Panc1 (cell line): Measurements from ENCODE around the gene DCTN5. TPM values are rescaled to one million over a fixed set of nuclear protein-coding genes. Genes with fewer than 3 reads are reported as not detected.

Experiments used
- ATAC-seq: fragments of 200-7000 bp; cut with Tn5 transposase; 2 replicates; pipeline ENCODE4 v1.9.1; 2020; ENCODE audit warnings: mild to moderate bottlenecking, moderate library complexity
- BruUV-seq: library from RNA; stranded (reverse); fragments of 400-500 nt; replicated peaks from 2 replicates; lab custom pipeline; 2021; lab: Mats Ljungman, UMichigan
- CTCF ChIA-PET: fragments of 300-600 bp; sonication (Branson Sonifier 250); formaldehyde crosslinking; loops from one replicate; lab custom pipeline; 2022; ENCODE audit warnings: antibody characterized with exemption; lab: Charles Lee
- POLR2A ChIA-PET: fragments of 300-600 bp; sonication (Branson Sonifier 250); formaldehyde crosslinking; loops from one replicate; lab custom pipeline; 2022; ENCODE audit warnings: antibody characterized with exemption; lab: Charles Lee
- DNase-seq: peaks from one replicate; pipeline ENCODE4 v3.0.0-alpha.2; 2010; ENCODE audit warnings: low read depth, low spot score
- H3K27ac ChIP-seq: 2 replicates; pipeline ENCODE4 v1.5.1; 2011; ENCODE audit warnings: mild to moderate bottlenecking, low read length, inconsistent platforms
- H3K27me3 ChIP-seq: fragments of 200-500 bp; sonication (Bioruptor generic); 2 replicates; pipeline ENCODE4 v1.6.0; 2014; ENCODE audit warnings: low read length, inconsistent platforms; ENCODE audit not compliant: control insufficient read depth, insufficient read depth
- H3K36me3 ChIP-seq: fragments of 200-500 bp; sonication (Bioruptor generic); 2 replicates; pipeline ENCODE4 v1.5.1; 2014; ENCODE audit warnings: inconsistent platforms, mild to moderate bottlenecking, low read length, moderate library complexity; ENCODE audit not compliant: control insufficient read depth, insufficient read depth
- H3K4me1 ChIP-seq: 2 replicates; pipeline ENCODE4 v1.5.1; 2011; ENCODE audit warnings: inconsistent platforms, mild to moderate bottlenecking, low read length, moderate library complexity; ENCODE audit not compliant: control insufficient read depth, insufficient read depth
- H3K4me3 ChIP-seq, 2 experiments: 2 replicates each; pipeline ENCODE4 v1.5.1; 2011 to 2012; ENCODE audit warnings: low read depth in 2 of 2, low read length in 2 of 2, mild to moderate bottlenecking in 2 of 2, inconsistent platforms in 1 of 2, moderate library complexity in 1 of 2
- H3K9me3 ChIP-seq: fragments of 200-500 bp; sonication (Bioruptor generic); 2 replicates; pipeline ENCODE4 v1.5.1; 2014; ENCODE audit warnings: low read depth, mild to moderate bottlenecking, inconsistent platforms, low read length, moderate library complexity; ENCODE audit not compliant: control insufficient read depth, insufficient read depth
- POLR2AphosphoS5 ChIP-seq: IDR thresholded peaks from 2 replicates; pipeline ENCODE4 v1.6.1; 2012; ENCODE audit warnings: mild to moderate bottlenecking, low read depth, low read length, moderate library complexity
- SIN3A ChIP-seq: IDR thresholded peaks from 2 replicates; pipeline ENCODE4 v1.6.1; 2012; ENCODE audit warnings: low read depth, mild to moderate bottlenecking, low read length, moderate library complexity, borderline replicate concordance; ENCODE audit not compliant: insufficient read depth
- TCF7L2 ChIP-seq: IDR thresholded peaks from 2 replicates; pipeline ENCODE4 v1.6.1; 2011; ENCODE audit warnings: mild to moderate bottlenecking, low read depth, low read length, inconsistent platforms
- in situ Hi-C: cut with HindIII; loops from 2 replicates; pipeline ENCODE4 v1.10.0; 2016; ENCODE audit warnings: low sequenced_read_pairs, low pct_unique_long_range_greater_than_20kb
- intact Hi-C: fragments of 100-400 bp; cut with micrococcal nuclease; formaldehyde crosslinking; loops from one replicate; pipeline ENCODE4 v1.10.0; 2022; ENCODE audit not compliant: unreplicated experiment
- total RNA-seq: library from RNA; stranded (reverse); gene quantifications from one replicate; pipeline ENCODE4 v1.2.1, GENCODE V29; 2021; ENCODE audit not compliant: unreplicated experiment
- TF ChIP-seq, protein P1 (sequence below): fragments of 450-650 bp; IDR thresholded peaks from 2 replicates; pipeline ENCODE4 v1.5.1; 2017; ENCODE audit warnings: mild to moderate bottlenecking
- TF ChIP-seq, protein P2 (sequence below), 2 experiments: IDR thresholded peaks; 2 replicates each; pipeline ENCODE4 v1.6.1; 2011 to 2012; ENCODE audit warnings: low read depth in 2 of 2, control low read depth in 1 of 2, low read length in 1 of 2, mild to moderate bottlenecking in 1 of 2, moderate library complexity in 1 of 2; ENCODE audit not compliant: insufficient read depth in 1 of 2

The DCTN5 gene
- total RNA-seq, 1 experiment from 2014 or later: 72.9 TPM

DNA sequence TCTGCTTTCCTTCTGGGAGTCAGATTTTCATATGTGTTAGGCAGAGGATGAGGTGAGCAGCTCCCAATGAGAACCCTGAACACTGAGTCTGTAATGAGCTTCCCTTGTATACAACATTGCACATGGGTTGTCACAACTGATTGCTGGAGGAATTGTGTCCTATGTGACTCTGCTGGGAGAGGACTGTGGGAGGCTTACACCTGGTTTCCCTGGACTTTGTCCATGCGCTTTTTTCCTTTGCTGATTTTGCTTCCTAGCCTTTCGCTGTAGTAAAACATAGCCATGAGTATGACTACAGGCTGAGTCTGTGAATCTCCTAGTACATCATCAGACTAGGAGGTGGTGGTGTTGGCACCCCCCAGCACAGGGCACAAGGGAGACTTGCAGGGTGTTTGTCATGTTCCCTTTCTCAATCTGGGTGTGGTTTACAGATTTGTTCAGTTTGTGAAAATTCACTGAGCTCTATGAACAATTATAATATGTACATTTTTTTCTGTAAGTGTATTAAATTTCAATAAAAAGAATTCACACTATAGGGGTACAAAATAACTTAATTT lies 35.7 kb downstream of the DCTN5 start:
- in situ Hi-C loops (no loop called here), intact Hi-C loops (no loop called here)
- peaks cover 29% of the 10 kb centered on the region for H3K4me1 ChIP-seq
- no peaks in the 10 kb centered on the region for H3K27me3 ChIP-seq
- no peak overlapping the region for H3K4me3 ChIP-seq
- H3K36me3 ChIP-seq: peaks cover 15% of the 10 kb centered on the region
- CTCF ChIA-PET: no interaction called here
- H3K27ac ChIP-seq: peak overlapping the region; percentile 95; the same call in 1 of the 2 replicates
- BruUV-seq: no TSS peak
- ATAC-seq: no peak
- no peak for TF ChIP-seq POLR2AphosphoS5
- TF ChIP-seq TCF7L2: no peak
- TF ChIP-seq SIN3A: no peak
- TF ChIP-seq, protein P1, sequence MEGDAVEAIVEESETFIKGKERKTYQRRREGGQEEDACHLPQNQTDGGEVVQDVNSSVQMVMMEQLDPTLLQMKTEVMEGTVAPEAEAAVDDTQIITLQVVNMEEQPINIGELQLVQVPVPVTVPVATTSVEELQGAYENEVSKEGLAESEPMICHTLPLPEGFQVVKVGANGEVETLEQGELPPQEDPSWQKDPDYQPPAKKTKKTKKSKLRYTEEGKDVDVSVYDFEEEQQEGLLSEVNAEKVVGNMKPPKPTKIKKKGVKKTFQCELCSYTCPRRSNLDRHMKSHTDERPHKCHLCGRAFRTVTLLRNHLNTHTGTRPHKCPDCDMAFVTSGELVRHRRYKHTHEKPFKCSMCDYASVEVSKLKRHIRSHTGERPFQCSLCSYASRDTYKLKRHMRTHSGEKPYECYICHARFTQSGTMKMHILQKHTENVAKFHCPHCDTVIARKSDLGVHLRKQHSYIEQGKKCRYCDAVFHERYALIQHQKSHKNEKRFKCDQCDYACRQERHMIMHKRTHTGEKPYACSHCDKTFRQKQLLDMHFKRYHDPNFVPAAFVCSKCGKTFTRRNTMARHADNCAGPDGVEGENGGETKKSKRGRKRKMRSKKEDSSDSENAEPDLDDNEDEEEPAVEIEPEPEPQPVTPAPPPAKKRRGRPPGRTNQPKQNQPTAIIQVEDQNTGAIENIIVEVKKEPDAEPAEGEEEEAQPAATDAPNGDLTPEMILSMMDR: no peak
- TF ChIP-seq, protein P2, sequence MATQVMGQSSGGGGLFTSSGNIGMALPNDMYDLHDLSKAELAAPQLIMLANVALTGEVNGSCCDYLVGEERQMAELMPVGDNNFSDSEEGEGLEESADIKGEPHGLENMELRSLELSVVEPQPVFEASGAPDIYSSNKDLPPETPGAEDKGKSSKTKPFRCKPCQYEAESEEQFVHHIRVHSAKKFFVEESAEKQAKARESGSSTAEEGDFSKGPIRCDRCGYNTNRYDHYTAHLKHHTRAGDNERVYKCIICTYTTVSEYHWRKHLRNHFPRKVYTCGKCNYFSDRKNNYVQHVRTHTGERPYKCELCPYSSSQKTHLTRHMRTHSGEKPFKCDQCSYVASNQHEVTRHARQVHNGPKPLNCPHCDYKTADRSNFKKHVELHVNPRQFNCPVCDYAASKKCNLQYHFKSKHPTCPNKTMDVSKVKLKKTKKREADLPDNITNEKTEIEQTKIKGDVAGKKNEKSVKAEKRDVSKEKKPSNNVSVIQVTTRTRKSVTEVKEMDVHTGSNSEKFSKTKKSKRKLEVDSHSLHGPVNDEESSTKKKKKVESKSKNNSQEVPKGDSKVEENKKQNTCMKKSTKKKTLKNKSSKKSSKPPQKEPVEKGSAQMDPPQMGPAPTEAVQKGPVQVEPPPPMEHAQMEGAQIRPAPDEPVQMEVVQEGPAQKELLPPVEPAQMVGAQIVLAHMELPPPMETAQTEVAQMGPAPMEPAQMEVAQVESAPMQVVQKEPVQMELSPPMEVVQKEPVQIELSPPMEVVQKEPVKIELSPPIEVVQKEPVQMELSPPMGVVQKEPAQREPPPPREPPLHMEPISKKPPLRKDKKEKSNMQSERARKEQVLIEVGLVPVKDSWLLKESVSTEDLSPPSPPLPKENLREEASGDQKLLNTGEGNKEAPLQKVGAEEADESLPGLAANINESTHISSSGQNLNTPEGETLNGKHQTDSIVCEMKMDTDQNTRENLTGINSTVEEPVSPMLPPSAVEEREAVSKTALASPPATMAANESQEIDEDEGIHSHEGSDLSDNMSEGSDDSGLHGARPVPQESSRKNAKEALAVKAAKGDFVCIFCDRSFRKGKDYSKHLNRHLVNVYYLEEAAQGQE (IDR thresholded peaks at IDR 0.05; ENCODE audit: insufficient read depth in 1 of 2, low read depth in 2 of 2, low read length in 1 of 2): no peak
- POLR2A ChIA-PET: no interaction called here
- DNase-seq: no peak
- no peaks in the 10 kb centered on the region for H3K9me3 ChIP-seq

DNA sequence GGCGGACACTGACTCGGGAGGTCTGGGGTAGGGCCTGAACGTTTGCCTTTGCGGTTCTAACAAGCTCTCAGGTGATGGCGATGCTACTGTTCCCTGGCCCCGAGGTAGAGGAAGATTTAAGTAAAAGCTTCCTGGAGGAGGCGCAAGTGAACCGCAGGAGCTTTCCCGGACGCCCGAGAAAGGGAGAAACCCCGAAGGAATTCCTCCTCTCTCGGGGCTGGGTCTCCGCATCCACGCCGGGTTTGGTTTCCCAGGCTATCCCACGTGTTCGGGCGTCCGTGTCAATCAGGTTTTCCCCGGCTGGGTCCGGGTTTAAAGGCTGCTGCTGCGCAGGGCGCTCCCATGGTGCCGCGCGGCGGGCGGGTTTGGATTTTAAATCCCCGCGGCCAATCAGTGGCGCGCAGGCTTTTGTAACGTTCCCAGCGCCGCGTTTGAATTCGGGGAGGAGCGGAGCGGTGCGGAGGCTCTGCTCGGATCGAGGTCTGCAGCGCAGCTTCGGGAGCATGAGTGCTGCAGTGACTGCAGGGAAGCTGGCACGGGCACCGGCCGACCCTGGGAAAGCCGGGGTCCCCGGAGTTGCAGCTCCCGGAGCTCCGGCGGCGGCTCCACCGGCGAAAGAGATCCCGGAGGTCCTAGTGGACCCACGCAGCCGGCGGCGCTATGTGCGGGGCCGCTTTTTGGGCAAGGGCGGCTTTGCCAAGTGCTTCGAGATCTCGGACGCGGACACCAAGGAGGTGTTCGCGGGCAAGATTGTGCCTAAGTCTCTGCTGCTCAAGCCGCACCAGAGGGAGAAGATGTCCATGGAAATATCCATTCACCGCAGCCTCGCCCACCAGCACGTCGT lies 37.4 kb downstream of the DCTN5 start, which contains the start of gene PLK1:
Gene PLK1 (plus strand): TSS at position 460 of the 844 bp plus-strand sequence. CDS start 44 bp downstream, at position 504.
- in situ Hi-C loops: no loop called here
- H3K4me1 ChIP-seq: peaks cover 29% of the 10 kb centered on the region
- peak; percentile 96 for ATAC-seq
- TF ChIP-seq, protein P2 (IDR thresholded peaks at IDR 0.05; ENCODE audit: insufficient read depth in 1 of 2, low read depth in 2 of 2, low read length in 1 of 2): no peak
- TF ChIP-seq TCF7L2: peak; percentile 44; the same call in 1 of the 2 replicates
- peak; percentile 99 for TF ChIP-seq SIN3A
- peak; percentile 82; the same call in 1 of the 2 replicates for TF ChIP-seq POLR2AphosphoS5
- no peaks in the 10 kb centered on the region for H3K9me3 ChIP-seq
- ChIA-PET CTCF (interaction anchor here (0.6 kb wide), 1 partner anchor 48 kb away, joined by 3 read pairs; no protein-coding TSS in a partner anchor), POLR2A (no interaction called here)
- H3K36me3 ChIP-seq: peaks cover 18% of the 10 kb centered on the region
- no peaks in the 10 kb centered on the region for H3K27me3 ChIP-seq
- intact Hi-C loops: no loop called here
- H3K4me3 ChIP-seq: peak within 1 kb of the TSS; percentile 68 to 77
- peak; percentile 71 for DNase-seq
- TSS peak; percentile 48 for BruUV-seq
- H3K27ac ChIP-seq: peak within 1 kb of the TSS; percentile 96
